Activated CD8-positive, alpha-beta memory T cell treated with anti-CD3 and anti-CD28 coated beads for 1 hour (primary cell): Measurements from ENCODE around the gene PDPK1.
A peak's percentile ranks its signal among the peaks of the same experiment; 100 is the strongest.
"Not testable (repeated sequence)": the region's sequence is repeated elsewhere in the genome, so short reads cannot be mapped to it uniquely, and the experiment has no call there.

Source experiments
- DNase-seq, 2 donors: peaks; one replicate each; pipeline ENCODE4 v3.0.0-alpha.2; 2020; ENCODE audit warnings: low read depth in 1 of 2; ENCODE audit errors: extremely low read depth in 1 of 2

PDPK1 gene

GRCh38 chr16:2520784-2521531, 16.9 kb upstream of the PDPK1 start:
- no peak for DNase-seq

GRCh38 chr16:2523801-2524231, 14.0 kb upstream of the PDPK1 start:
- DNase-seq = no peak

- DNase-seq = no peak
Observed at GRCh38 chr16:2524339-2524938, 13.4 kb upstream of the PDPK1 start.

GRCh38 chr16:2526135-2526534, 11.7 kb upstream of the PDPK1 start:
- DNase-seq = no peak

GRCh38 chr16:2527071-2527783, 10.6 kb upstream of the PDPK1 start:
- no peak for DNase-seq

- DNase-seq = no peak
Observed at GRCh38 chr16:2527784-2528100, 10.1 kb upstream of the PDPK1 start.

GRCh38 chr16:2528161-2529060, 9.4 kb upstream of the PDPK1 start:
- DNase-seq = no peak

GRCh38 chr16:2529061-2529931, 8.5 kb upstream of the PDPK1 start:
- DNase-seq = no peak

GRCh38 chr16:2529961-2530628, 7.7 kb upstream of the PDPK1 start:
- no peak for DNase-seq

- no peak for DNase-seq
Observed at GRCh38 chr16:2530629-2531318, 7.0 kb upstream of the PDPK1 start.

GRCh38 chr16:2531371-2531695, 6.5 kb upstream of the PDPK1 start, which contains the start of gene CEMP1:
CEMP1 (minus strand) TSS chr16:2531408; CDS start chr16:2531073, 335 bp downstream.
- DNase-seq = no peak

GRCh38 chr16:2531696-2532493, 5.9 kb upstream of the PDPK1 start:
- DNase-seq = peak; percentile 93

GRCh38 chr16:2532494-2533141, 5.2 kb upstream of the PDPK1 start:
- DNase-seq = no peak

- DNase-seq = not testable (repeated sequence)
Observed at GRCh38 chr16:2533142-2533755, 4.6 kb upstream of the PDPK1 start.

GRCh38 chr16:2533912-2534311, 3.9 kb upstream of the PDPK1 start:
- no peak for DNase-seq

- DNase-seq = not testable (repeated sequence)
Observed at GRCh38 chr16:2534335-2534734, 3.5 kb upstream of the PDPK1 start.

- no peak for DNase-seq
Observed at GRCh38 chr16:2535625-2536013, 2.2 kb upstream of the PDPK1 start.
